H1 (cell line): ENCODE measurements around the gene CALM1. TPM values are rescaled to one million over a fixed set of nuclear protein-coding genes. Genes with fewer than 3 reads are reported as not detected.

Experiments
- CTCF ChIA-PET: fragments of 300-600 bp; sonication (Branson Sonifier 250); formaldehyde crosslinking; loops from one replicate; lab custom pipeline; 2021; ENCODE audit not compliant: partially characterized antibody; lab: Charles Lee
- POLR2A ChIA-PET: fragments of 300-600 bp; sonication (Branson Sonifier 250); formaldehyde crosslinking; loops from one replicate; lab custom pipeline; 2021; ENCODE audit warnings: inconsistent platforms; ENCODE audit not compliant: partially characterized antibody; lab: Charles Lee
- DNase-seq, 2 experiments: peaks; one replicate each; pipeline versions ENCODE4 v3.0.0 to v3.0.0-alpha.2; 2010 to 2022; ENCODE audit warnings: low spot score in 2 of 2, low read depth in 1 of 2, mixed read lengths in 1 of 2
- FAIRE-seq: peaks from 2 replicates; lab custom pipeline; 2011; peaks lifted over from hg19 to GRCh38; lab: Jason Lieb, UNC
- H2AFZ ChIP-seq: 2 replicates; pipeline ENCODE4 v1.8.1; 2012; ENCODE audit warnings: low read length, inconsistent platforms
- H2AK5ac ChIP-seq: 2 replicates; pipeline ENCODE4 v1.6.1; 2013; ENCODE audit warnings: low read depth, low read length
- H2BK120ac ChIP-seq: replicated peaks from 2 replicates; pipeline ENCODE3; 2013; ENCODE audit warnings: low read depth, low read length, inconsistent platforms
- H2BK12ac ChIP-seq: 2 replicates; pipeline ENCODE4 v1.6.1; 2013; ENCODE audit warnings: low read depth, low read length
- H2BK15ac ChIP-seq: 2 replicates; pipeline ENCODE4 v1.6.1; 2013; ENCODE audit warnings: low read length
- H2BK20ac ChIP-seq: 2 replicates; pipeline ENCODE4 v1.6.1; 2013; ENCODE audit warnings: low read length
- H2BK5ac ChIP-seq: 2 replicates; pipeline ENCODE4 v1.6.1; 2013; ENCODE audit warnings: low read depth, low read length
- H3K14ac ChIP-seq: 2 replicates; pipeline ENCODE4 v1.6.1; 2013; ENCODE audit warnings: inconsistent platforms; ENCODE audit not compliant: insufficient read length
- H3K18ac ChIP-seq: 2 replicates; pipeline ENCODE4 v1.6.1; 2013; ENCODE audit warnings: low read length; ENCODE audit errors: extremely low read depth
- H3K23ac ChIP-seq: 2 replicates; pipeline ENCODE4 v1.6.1; 2013; ENCODE audit warnings: inconsistent platforms; ENCODE audit not compliant: insufficient read length
- H3K23me2 ChIP-seq: 2 replicates; pipeline ENCODE4 v1.6.1; 2013; ENCODE audit warnings: low read depth, low read length
- H3K27ac ChIP-seq: 2 replicates; pipeline ENCODE4 v1.6.1; 2011; ENCODE audit warnings: low read depth, low read length, inconsistent platforms
- H3K27me3 ChIP-seq, 4 experiments: replicated peaks in 1 of 4; 1 replicate in 1 of 4; 2 replicates in 3 of 4; pipeline versions ENCODE4 v1.6.1 to v1.8.1; 2011 to 2013; ENCODE audit warnings: low read length in 3 of 4, mild to moderate bottlenecking in 3 of 4, inconsistent platforms in 2 of 4, mixed read lengths in 2 of 4, moderate library complexity in 1 of 4; ENCODE audit not compliant: control insufficient read depth in 3 of 4, insufficient read depth in 3 of 4; ENCODE audit errors: extremely low read depth in 1 of 4
- H3K36me3 ChIP-seq, 4 experiments: 2 replicates each; pipeline versions ENCODE4 v1.6.1 to v1.8.1; 2011 to 2013; ENCODE audit warnings: mild to moderate bottlenecking in 4 of 4, low read length in 3 of 4, moderate library complexity in 2 of 4, control low read depth in 1 of 4, inconsistent platforms in 1 of 4; ENCODE audit not compliant: insufficient read depth in 4 of 4, control insufficient read depth in 2 of 4
- H3K4ac ChIP-seq: replicated peaks from 2 replicates; pipeline ENCODE3; 2013; ENCODE audit warnings: low read length, low read depth, mixed read lengths, inconsistent platforms; ENCODE audit not compliant: insufficient read length
- H3K4me1 ChIP-seq, 4 experiments: replicated peaks in 1 of 4; 1 replicate in 1 of 4; 2 replicates in 3 of 4; pipeline versions ENCODE4 v1.6.1 to v1.8.1; 2011 to 2013; ENCODE audit warnings: low read length in 3 of 4, inconsistent platforms in 2 of 4, mixed read lengths in 1 of 4; ENCODE audit not compliant: insufficient read depth in 4 of 4, control insufficient read depth in 3 of 4
- H3K4me2 ChIP-seq, 2 experiments: 2 replicates each; pipeline versions ENCODE4 v1.6.1 to v1.8.1; 2011 to 2013; ENCODE audit warnings: low read depth in 2 of 2, low read length in 2 of 2, control low read depth in 1 of 2, inconsistent platforms in 1 of 2, mild to moderate bottlenecking in 1 of 2; ENCODE audit not compliant: insufficient read depth in 1 of 2
- H3K4me3 ChIP-seq, 4 experiments: fragments of 200-600, 300-600 bp in 1 of 4; sonication (generic), shearing (Covaris generic), sonication (Bioruptor Twin) in 1 of 4; 2 replicates each; pipeline versions ENCODE4 v1.5.1 to v1.8.1; 2011 to 2016; ENCODE audit warnings: low read length in 4 of 4, low read depth in 3 of 4, control low read depth in 2 of 4, inconsistent platforms in 2 of 4, mild to moderate bottlenecking in 2 of 4, mixed read lengths in 1 of 4, moderate library complexity in 1 of 4; ENCODE audit not compliant: insufficient read depth in 2 of 4; ENCODE audit errors: extremely low read depth in 1 of 4
- H3K56ac ChIP-seq: replicated peaks from 2 replicates; pipeline ENCODE3; 2013; ENCODE audit warnings: low read depth, mild to moderate bottlenecking, mixed read lengths, low read length, inconsistent platforms; ENCODE audit not compliant: insufficient read length
- H3K79me1 ChIP-seq: 2 replicates; pipeline ENCODE4 v1.6.1; 2013; ENCODE audit warnings: low read depth, low read length, control low read depth
- H3K79me2 ChIP-seq, 2 experiments: 2 replicates each; pipeline versions ENCODE4 v1.6.1 to v1.8.1; 2012 to 2013; ENCODE audit warnings: low read length in 2 of 2, mild to moderate bottlenecking in 2 of 2, inconsistent platforms in 1 of 2; ENCODE audit not compliant: insufficient read depth in 2 of 2, control insufficient read depth in 1 of 2
- H3K9ac ChIP-seq, 4 experiments: replicated peaks in 1 of 4; 1 replicate in 1 of 4; 2 replicates in 3 of 4; pipeline versions ENCODE4 v1.6.1 to v1.8.1; 2011 to 2013; ENCODE audit warnings: low read depth in 3 of 4, low read length in 3 of 4, control low read depth in 2 of 4, mild to moderate bottlenecking in 2 of 4, moderate library complexity in 2 of 4, inconsistent platforms in 1 of 4; ENCODE audit errors: extremely low read depth in 1 of 4
- H3K9me3 ChIP-seq, 2 experiments: 2 replicates each; pipeline versions ENCODE4 v1.6.1 to v1.8.1; 2012 to 2013; ENCODE audit warnings: mild to moderate bottlenecking in 2 of 2, moderate library complexity in 2 of 2, control low read depth in 1 of 2, inconsistent platforms in 1 of 2, low read depth in 1 of 2, low read length in 1 of 2, mixed read lengths in 1 of 2; ENCODE audit not compliant: insufficient read depth in 2 of 2
- H4K20me1 ChIP-seq, 2 experiments: replicated peaks in 1 of 2; 2 replicates each; pipeline versions ENCODE3 to v1.8.1; 2011 to 2013; ENCODE audit warnings: inconsistent platforms in 2 of 2, low read length in 2 of 2, mild to moderate bottlenecking in 1 of 2; ENCODE audit not compliant: insufficient read depth in 2 of 2, control insufficient read depth in 1 of 2
- H4K5ac ChIP-seq: 2 replicates; pipeline ENCODE4 v1.6.1; 2013; ENCODE audit warnings: low read length, low read depth, mixed read lengths, inconsistent platforms; ENCODE audit not compliant: insufficient read length
- H4K8ac ChIP-seq: 2 replicates; pipeline ENCODE4 v1.8.0; 2013; ENCODE audit warnings: mild to moderate bottlenecking, moderate library complexity, low read length, inconsistent platforms; ENCODE audit not compliant: insufficient read depth; ENCODE audit errors: extremely low read depth
- H4K91ac ChIP-seq: replicated peaks from 2 replicates; pipeline ENCODE3; 2013; ENCODE audit warnings: low read length, mixed read lengths, inconsistent platforms; ENCODE audit not compliant: insufficient read length
- CBX5 ChIP-seq: fragments of 300-800, 300-1000 bp; sonication (generic); IDR thresholded peaks from 2 replicates; pipeline ENCODE4 v1.7.1; 2016; ENCODE audit warnings: antibody characterized with exemption, low read length, low read depth
- CBX8 ChIP-seq: fragments of 300-800, 300-1000 bp; sonication (generic); IDR thresholded peaks from 2 replicates; pipeline ENCODE4 v1.7.1; 2016; ENCODE audit warnings: low read depth, low read length, borderline replicate concordance
- EZH2 ChIP-seq: fragments of 200-600 bp; sonication (generic); IDR thresholded peaks from 2 replicates; pipeline ENCODE4 v1.7.1; 2012; ENCODE audit warnings: low read depth, mild to moderate bottlenecking, moderate library complexity, low read length, inconsistent platforms; ENCODE audit not compliant: severe bottlenecking
- PHF8 ChIP-seq: fragments of 200-600 bp; sonication (generic); conservative IDR thresholded peaks from 2 replicates; pipeline ENCODE4 v1.7.1; 2012; ENCODE audit warnings: low read depth, mild to moderate bottlenecking, inconsistent platforms, low read length, moderate library complexity
- SRF ChIP-seq: IDR thresholded peaks from 2 replicates; pipeline ENCODE4 v1.6.1; 2011; ENCODE audit warnings: mild to moderate bottlenecking, low read depth, low read length, moderate library complexity
- SUZ12 ChIP-seq: fragments of 200-600 bp; sonication (generic); IDR thresholded peaks from 2 replicates; pipeline ENCODE4 v1.6.1; 2012; ENCODE audit warnings: mild to moderate bottlenecking, inconsistent platforms, low read length, moderate library complexity, mixed read lengths
- USF2 ChIP-seq: IDR thresholded peaks from 2 replicates; pipeline ENCODE4 v1.6.1; 2011; ENCODE audit warnings: low read length, improper control_type of control experiment
- WGBS, 2 experiments: shearing (Covaris generic) in 1 of 2; methylation state at CpG; one replicate each; pipeline versions ENCODE4 v1.1.6 to v1.1.7; 2013 to 2015; ENCODE audit warnings: low lambda C conversion rate in 2 of 2, mixed read lengths in 2 of 2, inconsistent platforms in 1 of 2, low coverage in 1 of 2, missing lambda C conversion rate in 1 of 2; ENCODE audit not compliant: insufficient replicate concordance in 2 of 2, insufficient coverage in 1 of 2, insufficient read length in 1 of 2; ENCODE audit errors: extremely low coverage in 1 of 2, missing lambda C conversion rate in 1 of 2; 5-methylcytosine and 5-hydroxymethylcytosine counted together
- polyA plus RNA-seq, 7 experiments: library from polyadenylated mRNA; depleted of rRNA in 3 of 7; stranded (reverse) in 5 of 7; unstranded in 2 of 7; fragments of >200 nt in 5 of 7; fragments of 200-250 nt in 2 of 7; gene quantifications; 1 replicate in 5 of 7; 2 replicates in 1 of 7; 4 replicates in 1 of 7; pipeline versions ENCODE4 v1.2.1 to v1.2.3, GENCODE V29; 2011 to 2013; ENCODE audit warnings: missing spikeins in 2 of 7, mixed read lengths in 2 of 7
- total RNA-seq: library from RNA; stranded (reverse); fragmentation: NEBNext Ultra II Directional; extraction: Animal tissue kit (Norgen Biotek cat#: 25700); gene quantifications from 2 replicates; pipeline ENCODE4 v1.2.1, GENCODE V29; 2021

The CALM1 gene
- total and polyA plus RNA-seq, 2 of the 8 experiments (the other 6 are each of a cell fraction or from before 2014, with no cell fraction given) = 285 to 422 TPM

GRCh38 chr14:90400904-90401561 is 4.2 kb downstream of the CALM1 start:
- H3K4me1 ChIP-seq = peaks cover 0 to 5% (median 2%) of the 10 kb centered on the region in 4 experiments; a peak in 3 of 7 replicates
- no peak for FAIRE-seq

More at GRCh38 chr14:90400904-90401561, 4.2 kb downstream of the CALM1 start:
- Histone ChIP-seq H3K9me3 (no peaks in the 10 kb centered on the region), H2BK5ac (no peak overlapping the region), H3K23me2 (peaks cover 8% of the 10 kb centered on the region), H3K36me3 (peaks cover 42 to 60% (median 48%) of the 10 kb centered on the region in 4 experiments), H4K20me1 (peaks cover 18 to 21% of the 10 kb centered on the region in 2 experiments), H4K8ac (no peak overlapping the region), H3K9ac (no peak overlapping the region), H3K4ac (no peak overlapping the region), H2BK12ac (no peak overlapping the region), H3K23ac (no peak overlapping the region), H3K4me3 (no peak overlapping the region), H3K14ac (no peak overlapping the region), H3K79me1 (peaks cover 8% of the 10 kb centered on the region; the same call in 1 of the 2 replicates), H3K18ac (no peak overlapping the region), H3K27ac (no peak overlapping the region), H2AK5ac (no peak overlapping the region), H4K5ac (no peak overlapping the region), H2BK20ac (no peak overlapping the region), H2BK15ac (no peak overlapping the region), H2AFZ (no peak overlapping the region), H3K79me2 (peaks cover 3 to 38% of the 10 kb centered on the region in 2 experiments; a peak in 2 of 4 replicates), H3K56ac (no peak overlapping the region), H3K4me2 (no peak overlapping the region), H4K91ac (no peak overlapping the region), H3K27me3 (no peaks in the 10 kb centered on the region), H2BK120ac (no peak overlapping the region)
- ChIA-PET CTCF (interaction anchor here (0.6 to 2.8 kb wide), 21 partner anchors 8 to 360 kb away, joined by 3 to 18 read pairs (median 4); no protein-coding TSS in a partner anchor), POLR2A (interaction anchor here (1.6 kb wide), 1 partner anchor 296 kb away, joined by 5 read pairs; no protein-coding TSS in a partner anchor)
- TF ChIP-seq USF2 (no peak), CBX8 (no peak), PHF8 (no peak), SUZ12 (no peak), SRF (no peak), CBX5 (no peak), EZH2 (no peak)
- DNase-seq = no peak
- 94% methylated on average over 7 of the region's 7 CpGs; no CpG with 5 or more reads in 1 of the 2 experiments for WGBS, 2 experiments
